Spleen (tissue), 7 donors: ENCODE measurements around the gene PODXL.

Source experiments
- POLR2AphosphoS5 ChIP-seq, 3 donors: sonication (generic); formaldehyde crosslinking; IDR thresholded peaks; one replicate each; pipeline ENCODE4 v1.5.1; 2017; ENCODE audit warnings: antibody characterized with exemption in 3 of 3
- TF ChIP-seq, protein P1 (sequence below), 11 experiments: fragments of 200-600 bp in 7 of 11; fragments of 450-650 bp in 4 of 11; sonication (generic) in 4 of 11; IDR thresholded peaks in 8 of 11; conservative IDR thresholded peaks in 3 of 11; 1 replicate in 7 of 11; 2 replicates in 4 of 11; pipeline versions ENCODE4 v1.4.0 to v1.8.0; 2016 to 2021; ENCODE audit warnings: antibody characterized with exemption in 11 of 11, inconsistent platforms in 4 of 11, mild to moderate bottlenecking in 1 of 11
- donor health status: DM: no; HTN: no; CAD: no; lungs with moderate emphysema.
- donor health status: DM: no; HTN: no; CAD: no.
- donor health status: DM: no; HTN: no; CAD: no.

DNA sequence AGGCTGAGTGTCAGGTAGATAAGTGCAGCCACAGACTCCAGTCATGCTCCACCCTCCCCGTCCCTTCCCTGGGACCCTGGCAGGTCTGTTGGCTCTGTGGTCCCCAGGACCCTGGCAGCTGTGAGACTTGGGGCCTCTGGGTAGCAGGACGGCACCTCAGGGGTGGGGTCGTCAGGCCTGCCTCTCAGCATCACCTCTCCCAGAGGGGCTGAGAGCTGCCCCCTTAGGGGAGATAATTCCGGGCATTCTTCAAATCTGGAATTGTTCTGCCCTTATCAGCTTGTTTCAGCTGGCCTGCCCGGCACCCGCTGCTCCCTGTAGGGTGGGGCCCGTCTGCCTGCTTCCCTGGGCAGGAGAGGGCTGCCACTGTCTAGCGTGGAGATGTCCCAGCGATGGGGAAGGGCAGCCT is 23.3 kb downstream of the PODXL start:
- TF ChIP-seq POLR2AphosphoS5 (IDR thresholded peaks at IDR 0.05): peak in 2 of 3 donors; percentile 35 to 51
- TF ChIP-seq, protein P1, sequence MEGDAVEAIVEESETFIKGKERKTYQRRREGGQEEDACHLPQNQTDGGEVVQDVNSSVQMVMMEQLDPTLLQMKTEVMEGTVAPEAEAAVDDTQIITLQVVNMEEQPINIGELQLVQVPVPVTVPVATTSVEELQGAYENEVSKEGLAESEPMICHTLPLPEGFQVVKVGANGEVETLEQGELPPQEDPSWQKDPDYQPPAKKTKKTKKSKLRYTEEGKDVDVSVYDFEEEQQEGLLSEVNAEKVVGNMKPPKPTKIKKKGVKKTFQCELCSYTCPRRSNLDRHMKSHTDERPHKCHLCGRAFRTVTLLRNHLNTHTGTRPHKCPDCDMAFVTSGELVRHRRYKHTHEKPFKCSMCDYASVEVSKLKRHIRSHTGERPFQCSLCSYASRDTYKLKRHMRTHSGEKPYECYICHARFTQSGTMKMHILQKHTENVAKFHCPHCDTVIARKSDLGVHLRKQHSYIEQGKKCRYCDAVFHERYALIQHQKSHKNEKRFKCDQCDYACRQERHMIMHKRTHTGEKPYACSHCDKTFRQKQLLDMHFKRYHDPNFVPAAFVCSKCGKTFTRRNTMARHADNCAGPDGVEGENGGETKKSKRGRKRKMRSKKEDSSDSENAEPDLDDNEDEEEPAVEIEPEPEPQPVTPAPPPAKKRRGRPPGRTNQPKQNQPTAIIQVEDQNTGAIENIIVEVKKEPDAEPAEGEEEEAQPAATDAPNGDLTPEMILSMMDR (IDR thresholded peaks at IDR 0.05 in 8 of 11, conservative IDR thresholded peaks at IDR 0.05 in 3 of 11): no peak
